Breast epithelium (tissue), 4 donors: Measurements from ENCODE around the gene CACNA1I. TPM values are rescaled to one million over a fixed set of nuclear protein-coding genes. Genes with fewer than 3 reads are reported as not detected.
A peak's percentile ranks its signal among the peaks of the same experiment; 100 is the strongest.

ENCODE experiments used
- DNase-seq, 2 donors: peaks; one replicate each; pipeline ENCODE4 v3.0.0-alpha.2; 2019; ENCODE audit warnings: low spot score in 2 of 2
- H3K27ac ChIP-seq, 2 donors: fragments of 200-600 bp; sonication (generic) in 1 of 2; one replicate each; pipeline ENCODE4 v1.5.1; 2016 to 2019; ENCODE audit warnings: mild to moderate bottlenecking in 1 of 2
- H3K27me3 ChIP-seq, 2 donors: fragments of 200-600 bp; sonication (generic) in 1 of 2; one replicate each; pipeline versions ENCODE4 v1.5.1 to v1.6.0; 2017 to 2019; ENCODE audit warnings: control low read depth in 1 of 2, mild to moderate bottlenecking in 1 of 2
- H3K36me3 ChIP-seq: fragments of 200-600 bp; one replicate; pipeline ENCODE4 v1.5.1; 2019
- H3K4me1 ChIP-seq, 2 donors: fragments of 200-600 bp; sonication (generic); one replicate each; pipeline ENCODE4 v1.5.1; 2016 to 2019; ENCODE audit warnings: control low read depth in 1 of 2
- H3K4me3 ChIP-seq, 3 donors: fragments of 200-600 bp; sonication (generic); 1 replicate in 2 of 3; 2 replicates in 1 of 3; pipeline ENCODE4 v1.5.1; 2016 to 2019; ENCODE audit warnings: mild to moderate bottlenecking in 3 of 3, moderate library complexity in 2 of 3
- H3K9me3 ChIP-seq, 2 donors: fragments of 200-600 bp; sonication (generic) in 1 of 2; one replicate each; pipeline ENCODE4 v1.5.1; 2016 to 2019; ENCODE audit warnings: control low read depth in 1 of 2
- CTCF ChIP-seq, 3 donors: fragments of 450-650 bp; IDR thresholded peaks; one replicate each; pipeline ENCODE4 v1.5.1; 2016 to 2017; ENCODE audit warnings: antibody characterized with exemption in 3 of 3, mild to moderate bottlenecking in 3 of 3, moderate library complexity in 3 of 3
- POLR2A ChIP-seq: fragments of 450-650 bp; IDR thresholded peaks from one replicate; pipeline ENCODE4 v1.6.1; 2016; ENCODE audit warnings: antibody characterized with exemption, mild to moderate bottlenecking, moderate library complexity
- POLR2AphosphoS5 ChIP-seq, 3 donors: sonication (generic); formaldehyde crosslinking; IDR thresholded peaks; one replicate each; pipeline ENCODE4 v1.6.1; 2017; ENCODE audit warnings: antibody characterized with exemption in 3 of 3
- intact Hi-C: fragments of 100-400 bp; cut with DNase I; formaldehyde crosslinking; loops from one replicate; pipeline ENCODE4 v1.15.1; 2023; ENCODE audit warnings: low total_unique reads
- total RNA-seq, 3 donors: library from RNA; depleted of rRNA; stranded (reverse); fragments of >200 nt; gene quantifications; one replicate each; pipeline ENCODE4 v1.1.0, GENCODE V29; 2016

The CACNA1I gene
- total RNA-seq, 3 donors from 2014 or later, result 0.32 to 0.44 (median 0.33) TPM

DNA sequence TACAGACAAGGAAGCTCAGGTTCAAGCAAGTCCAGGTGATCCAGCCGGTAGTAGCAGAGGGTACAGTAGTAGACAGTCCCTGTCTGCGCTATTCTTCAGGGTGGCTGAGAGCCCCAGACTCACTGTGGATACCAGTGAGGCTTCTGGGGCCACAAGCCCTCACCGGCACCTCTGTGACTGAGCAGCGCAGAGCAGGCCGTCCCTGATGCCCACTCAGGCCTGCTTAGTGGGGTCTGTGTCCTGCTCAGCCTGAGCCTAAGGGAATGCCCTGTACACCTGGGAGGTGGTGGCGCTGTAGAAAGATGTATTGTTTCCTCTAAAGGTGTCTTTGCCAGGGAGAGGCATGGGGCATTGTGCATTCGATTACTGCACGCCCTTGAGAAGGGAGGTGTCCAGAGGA lies 143.8 kb downstream of the CACNA1I start:
- DNase-seq, result no peak

DNA sequence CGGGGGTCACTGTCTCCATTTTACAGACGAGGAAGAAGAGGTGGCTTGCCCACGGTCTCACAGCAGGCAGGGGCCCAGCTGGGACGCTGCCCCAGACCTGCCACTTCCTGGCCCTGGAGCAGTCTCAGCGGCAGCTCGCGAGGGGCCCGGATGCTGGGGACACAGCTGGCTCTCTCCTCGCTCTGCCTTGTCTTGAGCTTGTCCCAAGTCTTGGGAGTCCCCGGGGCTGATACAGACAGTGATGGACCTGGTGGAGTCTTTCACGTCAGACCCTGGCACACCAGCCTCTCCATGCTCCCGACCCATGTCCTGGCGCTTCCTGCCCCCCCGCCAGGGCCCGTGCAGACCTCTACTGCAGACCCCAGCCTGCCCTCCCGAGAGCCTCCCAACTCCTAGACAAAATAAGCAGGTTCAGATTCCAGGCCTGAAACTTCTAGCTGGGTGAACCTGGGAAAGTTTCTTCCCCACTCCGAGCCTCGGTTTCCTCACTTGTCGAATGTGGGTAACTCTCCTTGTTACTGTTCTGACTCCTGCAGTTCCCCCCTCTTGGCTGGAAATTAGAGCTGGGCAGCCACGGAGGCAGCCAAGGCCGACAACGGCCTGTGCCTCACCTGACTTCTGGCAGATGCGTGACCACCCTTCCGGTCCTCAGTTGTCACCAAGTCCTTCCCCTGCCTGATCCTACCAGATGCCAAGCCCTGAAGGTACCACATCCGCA lies 145.4 kb downstream of the CACNA1I start:
- intact Hi-C loops, result no loop called here
- Histone ChIP-seq H3K27ac (no peak overlapping the region), H3K4me3 (no peak overlapping the region), H3K4me1 (no peaks in the 10 kb centered on the region), H3K9me3 (no peaks in the 10 kb centered on the region), H3K36me3 (no peaks in the 10 kb centered on the region), H3K27me3 (no peaks in the 10 kb centered on the region)
- DNase-seq, result no peak
- TF ChIP-seq POLR2A (no peak), CTCF (IDR thresholded peaks at IDR 0.05) (no peak), POLR2AphosphoS5 (IDR thresholded peaks at IDR 0.05) (no peak)

More for the DNA sequence above, 143.8 kb downstream of the CACNA1I start:
- Histone ChIP-seq H3K36me3 (no peaks in the 10 kb centered on the region), H3K27me3 (no peaks in the 10 kb centered on the region), H3K4me1 (no peaks in the 10 kb centered on the region), H3K4me3 (no peak overlapping the region), H3K27ac (no peak overlapping the region), H3K9me3 (no peaks in the 10 kb centered on the region)
- TF ChIP-seq POLR2AphosphoS5 (IDR thresholded peaks at IDR 0.05) (no peak), POLR2A (no peak), CTCF (IDR thresholded peaks at IDR 0.05) (no peak)
- intact Hi-C loops, result no loop called here

DNA sequence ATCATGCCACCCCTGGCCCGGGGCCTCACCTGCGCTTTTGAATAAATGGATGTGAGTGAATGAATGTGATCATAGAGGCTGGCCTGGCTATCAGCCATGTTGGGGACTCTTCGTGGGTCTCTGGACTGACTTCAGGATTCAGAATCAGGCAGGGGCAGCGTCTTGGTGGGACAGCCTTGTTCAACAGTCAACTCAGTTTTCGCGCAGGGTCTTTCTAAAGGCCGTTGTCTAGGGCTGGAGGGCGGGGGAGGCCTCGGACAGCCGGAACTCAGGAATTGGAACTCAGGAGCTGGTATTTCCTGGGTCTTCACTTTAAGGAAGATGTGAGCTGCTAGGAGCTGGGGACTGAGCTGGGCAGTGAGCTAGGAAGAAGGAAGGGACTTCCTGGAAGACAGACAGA lies 146.0 kb downstream of the CACNA1I start:
- Histone ChIP-seq H3K27me3 (no peaks in the 10 kb centered on the region), H3K36me3 (no peaks in the 10 kb centered on the region), H3K27ac (no peak overlapping the region), H3K9me3 (no peaks in the 10 kb centered on the region), H3K4me1 (no peaks in the 10 kb centered on the region), H3K4me3 (no peak overlapping the region)
- TF ChIP-seq POLR2A (no peak), CTCF (IDR thresholded peaks at IDR 0.05) (no peak), POLR2AphosphoS5 (IDR thresholded peaks at IDR 0.05) (no peak)
- intact Hi-C loops, result no loop called here
- DNase-seq, result no peak

GRCh38 chr22:39717099-39717498 lies 146.5 kb downstream of the CACNA1I start:
- intact Hi-C loops, result no loop called here
- H3K27ac ChIP-seq, result no peak overlapping the region
- TF ChIP-seq POLR2A (no peak), POLR2AphosphoS5 (IDR thresholded peaks at IDR 0.05) (no peak), CTCF (IDR thresholded peaks at IDR 0.05) (no peak)
- H3K27me3 ChIP-seq, result no peaks in the 10 kb centered on the region
- H3K36me3 ChIP-seq, result no peaks in the 10 kb centered on the region
- no peaks in the 10 kb centered on the region for H3K9me3 ChIP-seq
- DNase-seq, result peak in 1 of 2 donors; percentile 3
- no peak overlapping the region for H3K4me3 ChIP-seq
- H3K4me1 ChIP-seq, result no peaks in the 10 kb centered on the region

DNA sequence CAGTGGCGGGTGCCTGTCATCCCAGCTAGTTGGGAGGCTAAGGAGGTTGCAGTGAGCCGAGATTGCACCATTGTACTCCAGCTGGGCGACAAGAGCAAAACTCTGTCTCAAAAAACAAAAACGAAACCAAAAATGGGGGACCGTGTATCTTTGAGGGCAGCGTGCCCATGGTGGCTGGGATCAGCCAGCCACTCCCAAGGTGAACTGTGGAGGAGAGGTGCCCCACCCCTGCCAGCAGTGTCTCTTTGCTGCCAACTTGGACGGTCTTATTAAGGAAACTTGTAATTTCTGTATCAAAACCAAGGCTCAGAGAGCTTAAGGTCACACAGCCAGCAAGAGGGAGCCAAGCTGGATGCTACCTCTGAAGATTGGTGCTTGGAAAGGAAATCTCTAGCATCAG lies 147.7 kb downstream of the CACNA1I start:
- H3K4me1 ChIP-seq, result no peaks in the 10 kb centered on the region
- no peak for TF ChIP-seq POLR2AphosphoS5 (IDR thresholded peaks at IDR 0.05)
- no peak for TF ChIP-seq POLR2A
- no peak for TF ChIP-seq CTCF (IDR thresholded peaks at IDR 0.05)
- H3K36me3 ChIP-seq, result no peaks in the 10 kb centered on the region
- peak in 1 of 2 donors; percentile 15 for DNase-seq
- no peak overlapping the region for H3K27ac ChIP-seq
- no peak overlapping the region for H3K4me3 ChIP-seq
- H3K27me3 ChIP-seq, result no peaks in the 10 kb centered on the region
- intact Hi-C loops, result no loop called here
- H3K9me3 ChIP-seq, result no peaks in the 10 kb centered on the region
